ENCODE data around the gene FICD. TPM values are rescaled to one million over a fixed set of nuclear protein-coding genes. Genes with fewer than 3 reads are reported as not detected.

FICD gene
- 12.1 and 18.1 TPM in 2 replicates for total RNA-seq

DNA sequence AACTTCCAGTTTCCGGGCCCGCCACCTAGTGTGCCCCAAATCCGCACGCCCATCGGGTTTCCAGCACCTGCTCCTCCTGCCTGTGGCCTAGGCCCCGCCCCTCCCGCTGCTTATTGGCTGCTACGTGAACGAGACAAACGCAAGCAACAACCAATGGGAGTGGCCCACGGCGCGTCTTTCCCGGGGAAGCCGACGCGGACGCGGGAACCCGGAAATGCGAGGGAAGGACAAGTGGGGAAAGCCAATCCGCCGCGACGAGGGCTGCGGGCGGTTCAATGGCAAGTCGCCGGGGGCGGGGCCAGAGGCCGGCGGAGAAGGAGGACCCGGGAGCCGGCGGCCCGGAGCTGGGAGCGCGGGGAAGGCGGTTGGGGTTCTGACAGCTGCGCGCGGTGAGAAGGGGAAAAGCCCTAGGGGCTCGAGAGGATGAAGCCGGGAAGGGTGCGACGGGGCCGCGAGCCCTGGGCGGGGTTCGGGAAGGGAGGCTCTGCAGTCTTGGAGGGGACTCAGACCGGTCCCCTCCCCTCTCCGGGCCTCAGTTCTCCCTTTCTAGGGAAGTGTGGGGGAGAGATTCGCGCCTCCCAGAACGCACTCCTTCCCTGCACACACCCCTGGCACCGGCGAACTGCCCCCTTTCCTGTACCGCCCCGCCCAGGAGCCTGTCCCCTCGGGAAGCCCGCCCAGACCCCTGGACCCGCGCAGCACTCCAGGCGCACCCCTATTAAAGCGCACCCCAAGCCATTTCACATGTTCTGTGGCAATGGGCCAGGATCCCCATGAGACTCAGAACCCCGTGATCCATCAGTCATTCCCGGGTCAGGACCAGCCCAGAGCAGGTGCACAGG, at the start of gene FICD:
TSS of gene FICD (plus strand) at position 305 of the 842 bp plus-strand sequence. CDS start 1,696 bp downstream, outside the sequence.

DNA sequence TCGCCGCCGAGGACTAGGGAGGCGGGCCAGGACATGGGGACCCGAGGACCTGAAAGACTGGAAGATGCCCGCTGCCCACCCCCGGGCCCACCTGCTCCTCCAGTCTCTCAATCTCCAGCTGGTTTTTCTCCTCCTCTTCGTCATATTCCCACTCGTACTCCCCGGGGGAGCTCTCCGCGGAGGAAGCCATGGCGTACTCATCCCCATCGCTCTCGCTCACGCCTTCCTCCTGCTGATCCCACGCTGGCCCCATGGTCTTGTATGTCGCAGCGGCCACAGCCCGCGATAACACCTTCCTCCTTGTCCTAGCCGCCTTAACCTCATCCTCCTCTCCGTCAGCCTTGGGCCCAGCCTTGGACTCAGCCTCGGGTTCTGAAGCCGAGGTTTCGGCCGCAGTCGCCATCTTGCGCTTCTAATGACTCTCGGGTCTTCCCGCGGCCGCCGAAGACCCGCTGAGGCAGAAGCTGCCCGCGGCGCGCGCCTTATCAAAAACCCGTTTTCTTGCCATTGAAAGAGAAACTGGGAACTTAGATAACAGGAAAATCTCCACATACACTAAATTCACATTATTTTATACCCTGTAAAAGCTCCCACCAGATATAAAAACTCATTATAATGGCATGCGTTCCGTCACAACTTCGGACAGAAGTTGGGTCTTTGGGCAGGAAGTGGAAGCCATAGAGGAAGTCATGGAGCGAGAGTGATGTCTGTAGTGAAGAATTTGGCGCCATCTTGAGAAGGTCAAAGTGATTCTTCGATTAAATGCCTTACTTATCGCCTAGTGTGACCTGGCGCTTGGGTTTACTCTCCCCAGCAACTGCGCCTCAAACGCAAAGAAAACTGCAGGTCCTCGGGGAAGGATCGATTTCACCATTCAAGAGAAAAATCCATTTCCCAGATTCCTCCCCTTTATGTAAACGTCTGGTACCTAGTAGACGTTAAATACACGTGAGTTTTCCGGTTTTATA, 46.0 kb downstream of the FICD start, which contains the start of gene SART3:
TSS of gene SART3 (minus strand) at position 422 of the 968 bp plus-strand sequence. CDS start at position 403, 19 bp downstream.

DNA sequence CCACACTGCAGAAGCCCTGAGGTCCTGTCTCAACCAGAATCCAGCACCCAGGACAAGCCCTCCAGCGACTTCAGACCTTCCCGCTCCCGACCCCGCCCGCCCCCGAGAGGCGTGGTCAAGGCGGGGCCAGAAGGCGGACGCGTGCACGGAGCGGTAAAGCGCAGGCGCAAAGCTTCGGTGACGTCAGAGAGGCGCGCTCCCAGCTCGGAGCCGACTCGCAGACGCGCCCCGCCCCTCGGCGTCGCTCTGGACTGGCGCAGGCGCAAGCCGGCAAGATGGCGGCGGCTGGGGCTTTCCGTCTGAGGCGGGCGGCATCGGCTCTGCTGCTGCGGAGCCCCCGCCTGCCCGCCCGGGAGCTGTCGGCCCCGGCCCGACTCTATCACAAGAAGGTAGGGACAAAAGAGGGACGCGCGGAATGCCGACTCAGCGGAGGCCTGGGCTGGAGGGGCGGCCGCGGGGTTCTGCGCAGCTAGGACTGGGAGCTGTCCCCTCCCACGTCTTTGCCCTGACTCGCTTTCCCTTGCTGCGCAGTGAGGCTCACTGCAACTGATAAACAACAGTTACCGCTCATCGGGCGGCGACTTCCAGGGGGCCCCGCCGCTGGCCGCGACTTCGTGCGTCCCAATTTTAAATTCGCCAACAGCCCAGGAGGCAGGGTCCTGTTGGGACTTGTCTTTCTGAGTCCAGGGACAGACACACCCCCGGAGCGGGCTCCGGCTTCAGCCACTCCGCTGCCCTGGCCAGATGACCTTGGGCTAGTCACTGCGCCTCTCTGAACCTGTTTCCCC, 47.5 kb downstream of the FICD start, which contains the start of gene ISCU:
TSS of gene ISCU (plus strand) at position 249 of the 788 bp plus-strand sequence. CDS start at position 276, 27 bp downstream.

Other genes with a start within 250 kb of the FICD start
- 2.9 and 5.4 TPM in 2 replicates for gene CMKLR1, start 176.0 kb upstream of the FICD start, total RNA-seq
- gene SART3, start 45.9 kb downstream of the FICD start, total RNA-seq, result 43.5 and 44.5 TPM in 2 replicates
- gene ISCU, start 47.3 kb downstream of the FICD start, total RNA-seq, result 101 and 118 TPM in 2 replicates
- 3.9 and 69.5 TPM in 2 replicates for gene TMEM119, start 82.8 kb downstream of the FICD start, total RNA-seq
- gene SELPLG, start 118.6 kb downstream of the FICD start, total RNA-seq, result 1.8 and 2.7 TPM in 2 replicates
- gene CORO1C, start 216.2 kb downstream of the FICD start, total RNA-seq, result 269 and 290 TPM in 2 replicates

Data from smooth muscle cell of the pulmonary artery (primary cell).